ENCODE data around the gene GPC6. TPM values are rescaled to one million over a fixed set of nuclear protein-coding genes. Genes with fewer than 3 reads are reported as not detected.
A peak's percentile ranks its signal among the peaks of the same experiment; 100 is the strongest.

GPC6 gene
- total RNA-seq, 1 donor from 2014 or later = 63.0 TPM

- Histone ChIP-seq H4K20me1 (ENCODE audit: insufficient read depth, low read length) (no peaks in the 10 kb centered on the region), H3K4me2 (ENCODE audit: low read length) (no peak overlapping the region), H2AFZ (ENCODE audit: low read depth, low read length) (no peak overlapping the region), H3K36me3 (ENCODE audit: insufficient read depth, low read length) (no peaks in the 10 kb centered on the region), H3K4me1 (ENCODE audit: insufficient read depth, low read length) (no peaks in the 10 kb centered on the region), H3K27me3 (ENCODE audit: insufficient read depth, low read length) (no peaks in the 10 kb centered on the region), H3K4me3 (ENCODE audit: insufficient read depth, low read depth, low read length) (no peak overlapping the region), H3K79me2 (ENCODE audit: insufficient read depth, low read length) (no peaks in the 10 kb centered on the region), H3K27ac (ENCODE audit: low read depth, low read length) (no peak overlapping the region), H3K9me3 (ENCODE audit: insufficient read depth, low read depth, low read length) (no peaks in the 10 kb centered on the region), H3K9ac (ENCODE audit: low read length) (no peak overlapping the region)
- TF ChIP-seq EZH2 (IDR thresholded peaks at IDR 0.05; ENCODE audit: insufficient read depth, low read length) = no peak
- TF ChIP-seq, protein P1, sequence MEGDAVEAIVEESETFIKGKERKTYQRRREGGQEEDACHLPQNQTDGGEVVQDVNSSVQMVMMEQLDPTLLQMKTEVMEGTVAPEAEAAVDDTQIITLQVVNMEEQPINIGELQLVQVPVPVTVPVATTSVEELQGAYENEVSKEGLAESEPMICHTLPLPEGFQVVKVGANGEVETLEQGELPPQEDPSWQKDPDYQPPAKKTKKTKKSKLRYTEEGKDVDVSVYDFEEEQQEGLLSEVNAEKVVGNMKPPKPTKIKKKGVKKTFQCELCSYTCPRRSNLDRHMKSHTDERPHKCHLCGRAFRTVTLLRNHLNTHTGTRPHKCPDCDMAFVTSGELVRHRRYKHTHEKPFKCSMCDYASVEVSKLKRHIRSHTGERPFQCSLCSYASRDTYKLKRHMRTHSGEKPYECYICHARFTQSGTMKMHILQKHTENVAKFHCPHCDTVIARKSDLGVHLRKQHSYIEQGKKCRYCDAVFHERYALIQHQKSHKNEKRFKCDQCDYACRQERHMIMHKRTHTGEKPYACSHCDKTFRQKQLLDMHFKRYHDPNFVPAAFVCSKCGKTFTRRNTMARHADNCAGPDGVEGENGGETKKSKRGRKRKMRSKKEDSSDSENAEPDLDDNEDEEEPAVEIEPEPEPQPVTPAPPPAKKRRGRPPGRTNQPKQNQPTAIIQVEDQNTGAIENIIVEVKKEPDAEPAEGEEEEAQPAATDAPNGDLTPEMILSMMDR (IDR thresholded peaks at IDR 0.05; ENCODE audit: insufficient read depth, low read depth, low read length) = no peak
- H3K27ac Mint-ChIP-seq (ENCODE audit: unreplicated experiment) = no peak overlapping the region
- H3K9me3 Mint-ChIP-seq (ENCODE audit: unreplicated experiment) = no peaks in the 10 kb centered on the region
- no peaks in the 10 kb centered on the region for H3K4me1 Mint-ChIP-seq (ENCODE audit: low read depth, unreplicated experiment)
- DNase-seq (ENCODE audit: low read depth) (no peak), FAIRE-seq (no peak)
- no peaks in the 10 kb centered on the region for H3K27me3 Mint-ChIP-seq (ENCODE audit: low read depth, unreplicated experiment)
- peaks cover 5% of the 10 kb centered on the region for H3K36me3 Mint-ChIP-seq (ENCODE audit: low read depth, unreplicated experiment)
- no peak overlapping the region for H3K4me3 Mint-ChIP-seq (ENCODE audit: unreplicated experiment)
These were observed 1185.1 kb downstream of the GPC6 start for GRCh38 chr13:94411747-94412146.

GRCh38 chr13:94412870-94413597 is 1186.4 kb downstream of the GPC6 start:
- FAIRE-seq = no peak
- H3K27me3 Mint-ChIP-seq (ENCODE audit: low read depth, unreplicated experiment) = no peaks in the 10 kb centered on the region
- TF ChIP-seq, protein P1 (IDR thresholded peaks at IDR 0.05; ENCODE audit: insufficient read depth, low read depth, low read length) = no peak
- no peak for TF ChIP-seq EZH2 (IDR thresholded peaks at IDR 0.05; ENCODE audit: insufficient read depth, low read length)

DNA sequence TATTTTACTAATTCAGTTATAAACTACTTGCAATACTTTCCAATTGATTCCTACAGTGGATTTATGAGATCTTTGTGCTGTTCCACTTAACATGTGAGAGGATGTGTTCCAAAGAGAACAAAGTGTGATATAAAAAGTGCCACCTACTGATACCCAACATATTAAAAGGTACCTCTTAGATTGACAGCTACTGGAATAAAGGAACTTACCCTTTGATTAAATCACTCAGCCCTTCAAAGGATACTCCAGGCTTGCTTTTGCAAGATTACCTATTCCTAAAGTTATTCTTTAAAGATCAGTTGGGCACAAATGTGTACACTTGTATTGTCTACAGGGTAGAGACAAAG is 1187.0 kb downstream of the GPC6 start:
- Histone ChIP-seq H4K20me1 (ENCODE audit: insufficient read depth, low read length) (no peaks in the 10 kb centered on the region), H3K27ac (ENCODE audit: low read depth, low read length) (no peak overlapping the region), H3K4me3 (ENCODE audit: insufficient read depth, low read depth, low read length) (no peak overlapping the region), H3K9me3 (ENCODE audit: insufficient read depth, low read depth, low read length) (no peaks in the 10 kb centered on the region), H3K36me3 (ENCODE audit: insufficient read depth, low read length) (no peaks in the 10 kb centered on the region), H2AFZ (ENCODE audit: low read depth, low read length) (no peak overlapping the region), H3K79me2 (ENCODE audit: insufficient read depth, low read length) (no peaks in the 10 kb centered on the region), H3K9ac (ENCODE audit: low read length) (no peak overlapping the region), H3K4me2 (ENCODE audit: low read length) (no peak overlapping the region), H3K4me1 (ENCODE audit: insufficient read depth, low read length) (no peaks in the 10 kb centered on the region), H3K27me3 (ENCODE audit: insufficient read depth, low read length) (no peaks in the 10 kb centered on the region)
- H3K27me3 Mint-ChIP-seq (ENCODE audit: low read depth, unreplicated experiment) = no peaks in the 10 kb centered on the region
- FAIRE-seq (no peak), DNase-seq (ENCODE audit: low read depth) (no peak)
- H3K9me3 Mint-ChIP-seq (ENCODE audit: unreplicated experiment) = no peaks in the 10 kb centered on the region
- H3K36me3 Mint-ChIP-seq (ENCODE audit: low read depth, unreplicated experiment) = peaks cover 5% of the 10 kb centered on the region
- H3K27ac Mint-ChIP-seq (ENCODE audit: unreplicated experiment) = no peak overlapping the region
- no peak for TF ChIP-seq EZH2 (IDR thresholded peaks at IDR 0.05; ENCODE audit: insufficient read depth, low read length)
- TF ChIP-seq, protein P1 (IDR thresholded peaks at IDR 0.05; ENCODE audit: insufficient read depth, low read depth, low read length) = no peak
- no peak overlapping the region for H3K4me3 Mint-ChIP-seq (ENCODE audit: unreplicated experiment)
- H3K4me1 Mint-ChIP-seq (ENCODE audit: low read depth, unreplicated experiment) = no peaks in the 10 kb centered on the region

More at GRCh38 chr13:94412870-94413597, 1186.4 kb downstream of the GPC6 start:
- Mint-ChIP-seq H3K36me3 (ENCODE audit: low read depth, unreplicated experiment) (peaks cover 5% of the 10 kb centered on the region), H3K4me3 (ENCODE audit: unreplicated experiment) (no peak overlapping the region), H3K27ac (ENCODE audit: unreplicated experiment) (no peak overlapping the region), H3K9me3 (ENCODE audit: unreplicated experiment) (no peaks in the 10 kb centered on the region), H3K4me1 (ENCODE audit: low read depth, unreplicated experiment) (no peaks in the 10 kb centered on the region)
- no peaks in the 10 kb centered on the region for H3K9me3 ChIP-seq (ENCODE audit: insufficient read depth, low read depth, low read length)
- no peaks in the 10 kb centered on the region for H3K79me2 ChIP-seq (ENCODE audit: insufficient read depth, low read length)
- no peak overlapping the region for H3K27ac ChIP-seq (ENCODE audit: low read depth, low read length)
- H3K4me2 ChIP-seq (ENCODE audit: low read length) = no peak overlapping the region
- no peaks in the 10 kb centered on the region for H3K36me3 ChIP-seq (ENCODE audit: insufficient read depth, low read length)
- no peaks in the 10 kb centered on the region for H3K27me3 ChIP-seq (ENCODE audit: insufficient read depth, low read length)
- no peak overlapping the region for H3K4me3 ChIP-seq (ENCODE audit: insufficient read depth, low read depth, low read length)
- H2AFZ ChIP-seq (ENCODE audit: low read depth, low read length) = no peak overlapping the region
- H4K20me1 ChIP-seq (ENCODE audit: insufficient read depth, low read length) = no peaks in the 10 kb centered on the region
- H3K4me1 ChIP-seq (ENCODE audit: insufficient read depth, low read length) = no peaks in the 10 kb centered on the region
- peak; percentile 16 for DNase-seq (ENCODE audit: low read depth)
- no peak overlapping the region for H3K9ac ChIP-seq (ENCODE audit: low read length)

Measured in astrocyte (in vitro differentiated cells and primary cell).